ENCODE results near the gene SAPCD1.
"Not testable (repeated sequence)": the region's sequence is repeated elsewhere in the genome, so short reads cannot be mapped to it uniquely, and the experiment has no call there.

Gene SAPCD1

GRCh38 chr6:31778193-31778592, 15.7 kb downstream of the SAPCD1 start:
- DNase-seq (ENCODE audit: low spot score), result no peak

- no peak for DNase-seq (ENCODE audit: low spot score)
Observed at GRCh38 chr6:31778999-31779885, 16.8 kb downstream of the SAPCD1 start.

GRCh38 chr6:31779908-31780307, 17.5 kb downstream of the SAPCD1 start:
- no peak for DNase-seq (ENCODE audit: low spot score)

DNA sequence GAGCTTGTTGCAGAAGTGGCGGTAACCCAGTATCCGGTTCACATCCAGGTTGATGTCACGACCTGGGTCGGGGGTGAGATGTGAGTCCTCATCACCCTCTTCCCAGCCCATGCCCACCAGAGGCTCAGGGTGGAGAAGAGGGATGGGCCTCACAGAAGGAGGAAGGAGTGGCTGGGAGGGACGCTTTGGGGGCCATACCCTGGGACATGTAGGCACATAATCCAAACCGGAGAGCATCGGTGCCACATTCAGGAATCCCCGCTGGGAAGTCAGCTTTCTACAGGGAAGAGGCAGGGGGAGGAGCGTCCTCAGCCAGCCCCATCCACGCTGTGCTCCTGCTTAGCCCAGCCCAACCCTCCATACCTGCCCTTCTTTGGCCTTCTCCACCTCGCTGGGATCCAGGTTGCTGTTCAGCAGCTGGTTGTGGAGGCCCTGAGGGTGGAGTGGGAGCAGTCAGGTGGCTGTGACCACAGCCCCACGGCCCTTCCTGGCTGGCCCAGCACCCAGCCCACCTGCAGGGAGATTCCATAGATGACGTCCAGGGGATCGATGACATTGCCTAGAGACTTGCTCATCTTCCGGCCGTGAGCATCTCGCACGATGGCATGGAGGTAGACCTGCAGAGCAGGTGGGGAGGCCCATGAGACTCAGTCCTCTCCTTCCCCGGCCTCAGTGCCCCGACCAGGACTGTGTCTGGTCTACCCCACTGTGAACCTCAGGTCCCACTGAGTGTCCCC, 18.2 kb downstream of the SAPCD1 start:
- no peak for DNase-seq (ENCODE audit: low spot score)

GRCh38 chr6:31781244-31782125, 19.0 kb downstream of the SAPCD1 start:
- no peak for DNase-seq (ENCODE audit: low spot score)

- no peak for DNase-seq (ENCODE audit: low spot score)
Observed at GRCh38 chr6:31782126-31782855, 19.8 kb downstream of the SAPCD1 start.

GRCh38 chr6:31784098-31784925, 21.9 kb downstream of the SAPCD1 start:
- no peak for DNase-seq (ENCODE audit: low spot score)

DNA sequence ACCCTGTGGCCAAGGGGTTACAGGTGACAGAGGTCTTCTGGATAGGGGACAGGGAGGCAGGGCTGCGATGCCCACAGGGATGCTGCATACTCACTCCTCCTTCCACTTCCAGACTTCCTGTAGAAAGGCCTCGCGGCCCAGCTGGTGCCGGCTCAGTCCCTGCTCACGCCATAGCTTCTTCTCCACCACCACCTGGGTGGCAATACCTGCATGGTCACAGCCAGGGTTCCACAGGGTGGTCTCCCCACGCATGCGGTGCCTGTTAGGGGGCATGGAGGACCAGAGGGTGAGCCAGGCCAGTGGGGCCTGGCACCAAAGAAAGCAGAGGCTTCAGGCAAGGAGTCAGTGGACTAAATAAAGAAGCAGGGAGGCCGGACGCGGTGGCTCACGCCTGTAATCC, 23.0 kb downstream of the SAPCD1 start:
- DNase-seq (ENCODE audit: low spot score), result no peak

- DNase-seq (ENCODE audit: low spot score), result peak; percentile 71
Observed at GRCh38 chr6:31791324-31792089, 29.1 kb downstream of the SAPCD1 start.

GRCh38 chr6:31792090-31792374, 29.6 kb downstream of the SAPCD1 start:
- no peak for DNase-seq (ENCODE audit: low spot score)

DNA sequence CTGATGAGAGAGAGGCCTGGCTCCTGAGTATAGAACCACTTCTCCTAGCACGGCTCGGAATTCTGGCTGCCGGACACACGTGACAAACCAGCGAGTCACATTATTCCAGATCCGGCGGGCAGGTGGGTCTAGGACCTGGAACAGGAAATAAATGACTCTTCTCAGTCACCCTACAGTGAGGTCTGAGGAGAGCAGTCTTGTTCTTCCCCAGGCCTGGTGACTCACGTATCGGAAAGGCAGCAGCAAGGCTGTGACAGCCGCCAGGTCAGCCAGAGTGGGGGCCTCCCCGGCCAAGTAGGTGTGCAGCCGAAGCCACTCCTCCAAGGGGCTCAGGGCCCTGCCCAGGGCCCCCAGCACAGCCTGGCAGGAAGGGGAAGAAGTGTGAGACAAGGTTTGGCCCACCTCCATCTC, 30.3 kb downstream of the SAPCD1 start:
- no peak for DNase-seq (ENCODE audit: low spot score)

GRCh38 chr6:31793927-31794245, 31.4 kb downstream of the SAPCD1 start:
- not testable (repeated sequence) for DNase-seq (ENCODE audit: low spot score)

DNA sequence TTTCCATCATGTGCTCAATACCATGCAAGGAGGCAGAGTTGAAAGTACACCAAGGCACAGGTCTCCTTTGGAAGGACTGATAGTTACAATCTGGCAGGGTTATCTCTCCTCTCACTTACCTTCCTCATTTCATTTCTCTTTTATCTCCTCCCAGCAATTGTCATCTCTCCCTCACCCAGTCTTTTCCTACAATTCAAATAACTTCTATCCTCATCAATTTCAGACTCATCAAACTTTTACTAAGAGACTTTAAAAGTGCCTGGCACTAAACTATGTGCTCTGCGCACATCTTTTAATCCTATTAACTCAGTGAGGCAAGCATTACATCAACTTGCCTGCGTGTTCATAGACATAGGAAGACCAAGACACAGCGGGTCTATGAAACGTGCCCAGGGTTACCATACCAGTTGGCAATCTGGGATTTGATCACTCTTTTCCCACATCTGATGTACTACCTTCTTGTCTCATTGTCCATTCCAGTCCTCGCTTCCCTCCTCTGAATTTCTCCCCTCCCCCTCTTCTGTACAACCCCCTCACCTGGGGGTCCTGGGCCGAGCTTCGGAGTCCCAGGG, 31.9 kb downstream of the SAPCD1 start:
- no peak for DNase-seq (ENCODE audit: low spot score)

DNA sequence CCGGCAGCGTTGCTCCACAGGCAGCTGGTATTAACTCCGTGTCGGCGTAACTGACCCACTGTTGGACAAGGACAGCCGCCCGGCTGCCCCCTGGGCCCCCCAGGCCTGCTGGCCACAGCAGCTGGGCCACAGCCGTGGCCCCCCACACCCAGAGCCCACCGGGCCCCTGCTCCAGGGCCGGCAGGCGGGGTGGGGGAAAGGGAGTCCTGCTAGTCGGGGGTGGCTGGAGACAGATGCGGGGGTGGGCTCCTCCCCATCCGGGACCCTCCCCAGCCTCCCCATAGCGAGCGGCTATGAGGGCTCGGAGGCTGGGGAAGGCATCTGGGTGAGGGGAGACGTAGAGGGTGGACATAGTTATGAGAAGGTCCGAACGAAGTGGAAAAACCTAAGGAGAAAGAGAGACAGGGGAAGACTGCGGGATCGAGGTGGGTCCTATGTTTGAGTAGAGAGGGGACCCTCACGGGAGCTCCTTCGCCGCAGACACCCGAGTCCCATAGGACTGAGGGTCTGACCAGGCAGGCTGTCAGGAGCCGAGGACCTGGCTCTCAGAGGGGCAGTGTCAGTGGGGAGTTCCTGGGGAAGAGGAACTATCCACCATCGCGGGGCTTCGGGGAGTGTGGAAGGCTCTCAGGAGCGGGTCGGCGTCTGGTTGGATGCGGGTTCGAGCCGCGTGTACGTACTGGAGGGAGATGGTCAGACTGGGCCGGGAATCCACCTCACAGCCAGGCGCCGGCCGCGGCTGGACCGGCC, 32.6 kb downstream of the SAPCD1 start:
- peak; percentile 40 for DNase-seq (ENCODE audit: low spot score)

DNA sequence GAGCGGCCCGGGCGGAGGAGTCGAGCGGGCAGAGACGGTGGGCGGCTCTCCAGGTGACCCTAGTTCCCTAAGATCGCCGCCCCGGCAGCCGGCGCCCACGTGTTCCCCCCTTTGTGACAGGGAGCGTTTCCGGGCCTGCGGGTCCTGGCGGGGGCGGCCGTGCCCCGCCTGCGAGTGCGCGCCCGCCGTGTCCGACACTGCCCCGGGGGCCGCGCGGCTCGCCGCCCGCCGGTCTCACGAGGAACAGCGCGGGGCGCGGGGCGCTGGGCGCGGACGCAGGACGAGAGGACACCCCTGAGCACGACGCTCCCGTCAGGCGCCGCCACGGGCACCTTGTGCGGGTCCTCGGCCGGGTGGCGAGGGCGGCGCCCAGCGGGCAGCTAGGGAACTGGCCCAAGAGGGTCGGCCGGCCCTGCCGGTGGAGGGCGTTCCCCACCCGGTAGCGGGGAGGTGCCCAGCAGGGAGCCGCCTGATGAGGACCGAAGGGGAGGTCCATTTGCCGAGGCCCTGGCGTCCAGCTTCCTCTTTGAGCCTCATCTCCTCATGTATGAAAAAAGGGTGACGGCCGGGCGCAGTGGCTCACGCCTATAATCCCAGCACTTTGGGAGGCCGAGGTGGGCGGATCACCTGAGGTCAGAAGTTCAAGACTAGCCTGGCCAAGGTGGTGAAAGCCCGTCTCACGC, 33.3 kb downstream of the SAPCD1 start, which contains the start of gene VARS1:
Gene VARS1, minus strand, starts transcription at position 137 of the 683 bp plus-strand sequence. CDS start 535 bp downstream, outside the sequence.
- DNase-seq (ENCODE audit: low spot score), result peak; percentile 95

DNA sequence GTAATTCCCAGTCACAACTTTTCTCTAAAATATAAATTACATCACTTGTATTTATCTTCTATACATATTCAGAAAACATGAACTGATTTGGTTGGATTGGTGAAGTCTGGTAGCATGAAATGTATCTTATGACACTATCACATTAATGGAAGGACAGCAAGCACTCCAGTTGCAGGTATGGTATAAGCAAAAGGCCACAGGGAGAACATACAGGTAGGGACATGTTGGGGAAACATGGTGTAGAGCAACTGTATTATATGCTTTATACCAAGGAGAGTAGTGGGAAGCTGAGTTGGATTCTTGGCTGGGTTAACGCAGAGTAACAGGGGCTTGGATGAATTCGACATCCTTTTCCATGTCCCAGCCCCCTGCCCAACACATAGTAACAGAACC, 34.5 kb downstream of the SAPCD1 start:
- DNase-seq (ENCODE audit: low spot score), result no peak

- DNase-seq (ENCODE audit: low spot score), result no peak
Observed at GRCh38 chr6:31797588-31797987, 35.1 kb downstream of the SAPCD1 start.

DNA sequence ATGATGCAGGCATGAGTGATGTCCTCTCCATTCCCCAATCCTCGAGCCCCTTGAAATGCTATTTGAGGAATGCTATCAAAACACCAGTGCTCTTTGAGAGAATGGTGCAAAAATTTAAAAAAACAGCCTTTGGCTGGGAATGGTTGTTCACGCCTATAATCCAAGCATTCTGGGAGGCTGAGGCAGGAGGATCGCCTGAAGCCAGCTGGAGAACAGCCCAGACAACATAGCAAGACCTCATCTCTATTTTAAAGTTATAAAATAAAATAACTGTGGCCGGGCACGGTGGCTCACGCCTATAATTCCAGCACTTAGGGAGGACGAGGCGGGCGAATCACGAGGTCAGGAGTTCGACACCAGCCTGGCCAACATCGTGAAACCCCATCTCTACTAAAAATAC, 37.3 kb downstream of the SAPCD1 start:
- DNase-seq (ENCODE audit: low spot score), result no peak
